SKM-1 treated with dmso at 0.1 percent for 144 hours (cell line): Measurements from ENCODE around the gene MAP3K5.
A peak's percentile ranks its signal among the peaks of the same experiment; 100 is the strongest.
"Not testable (repeated sequence)": the region's sequence is repeated elsewhere in the genome, so short reads cannot be mapped to it uniquely, and the experiment has no call there.

Experiments used
- DNase-seq: peaks from one replicate; lab custom pipeline; 2025; ENCODE audit not compliant: unreplicated experiment; lab: John Stamatoyannopoulos, UW

Gene MAP3K5

GRCh38 chr6:136586295-136586694, 206.0 kb downstream of the MAP3K5 start:
- no peak for DNase-seq

DNA sequence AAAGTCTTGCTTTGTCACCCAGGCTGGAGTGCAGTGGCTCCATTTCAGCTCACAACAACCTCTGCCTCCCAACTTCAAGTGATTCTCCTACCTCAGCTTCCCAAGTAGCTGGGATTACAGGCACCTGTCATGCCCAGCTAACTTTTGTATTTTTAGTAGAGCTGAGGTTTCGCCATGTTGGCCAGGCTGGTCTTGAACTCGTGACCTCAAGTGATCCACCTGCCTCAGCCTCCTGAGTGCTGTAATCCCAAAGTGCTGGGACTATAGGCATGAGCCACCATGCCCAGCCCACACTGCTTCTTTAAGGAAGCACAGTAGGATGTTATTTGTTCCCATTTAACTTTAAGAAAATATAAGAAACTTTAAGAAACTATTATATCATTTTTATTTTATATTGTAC, 206.8 kb downstream of the MAP3K5 start:
- DNase-seq = not testable (repeated sequence)

GRCh38 chr6:136584290-136584689, 208.0 kb downstream of the MAP3K5 start:
- DNase-seq = not testable (repeated sequence)

GRCh38 chr6:136582711-136583471, 209.4 kb downstream of the MAP3K5 start:
- peak; percentile 9 for DNase-seq

DNA sequence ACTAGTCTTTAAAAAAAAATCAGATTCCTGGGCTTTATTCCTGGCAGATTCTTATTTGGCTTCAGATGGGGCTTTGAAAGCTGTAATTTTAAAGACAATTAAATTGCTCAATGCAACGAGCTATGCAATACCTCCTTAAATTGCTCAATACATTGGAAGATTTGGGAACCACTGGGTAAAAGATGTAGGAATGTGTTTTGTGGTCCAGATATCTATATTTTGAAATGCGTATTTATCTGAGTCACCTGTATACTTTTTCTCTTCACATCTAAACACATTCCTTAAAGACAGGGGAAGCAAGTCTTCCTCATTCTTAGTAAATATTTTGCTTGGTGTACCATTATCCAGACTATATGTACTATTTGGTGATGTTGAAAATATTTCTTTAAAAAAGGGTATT, 212.5 kb downstream of the MAP3K5 start:
- DNase-seq = no peak

DNA sequence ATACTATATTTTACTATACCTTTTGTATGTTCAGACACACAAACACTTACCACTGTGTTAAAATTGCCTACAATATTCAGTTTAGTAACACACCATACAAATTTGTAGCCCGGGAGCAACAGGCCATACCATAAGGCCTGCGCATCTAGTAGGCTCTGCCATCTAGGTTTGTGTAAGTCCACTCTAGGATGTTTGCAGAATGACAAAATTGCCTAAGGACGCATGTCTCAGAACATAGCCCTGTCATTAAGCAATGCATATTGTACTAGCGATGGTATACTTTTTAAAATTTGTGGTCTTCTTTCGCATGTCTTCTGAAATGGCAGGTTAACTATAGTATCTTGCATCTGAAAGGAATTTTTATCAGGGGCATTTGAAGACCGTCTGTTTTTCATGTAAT, 215.5 kb downstream of the MAP3K5 start:
- DNase-seq = no peak

- DNase-seq = no peak
Measured at GRCh38 chr6:136571496-136571895, 220.8 kb downstream of the MAP3K5 start.

DNA sequence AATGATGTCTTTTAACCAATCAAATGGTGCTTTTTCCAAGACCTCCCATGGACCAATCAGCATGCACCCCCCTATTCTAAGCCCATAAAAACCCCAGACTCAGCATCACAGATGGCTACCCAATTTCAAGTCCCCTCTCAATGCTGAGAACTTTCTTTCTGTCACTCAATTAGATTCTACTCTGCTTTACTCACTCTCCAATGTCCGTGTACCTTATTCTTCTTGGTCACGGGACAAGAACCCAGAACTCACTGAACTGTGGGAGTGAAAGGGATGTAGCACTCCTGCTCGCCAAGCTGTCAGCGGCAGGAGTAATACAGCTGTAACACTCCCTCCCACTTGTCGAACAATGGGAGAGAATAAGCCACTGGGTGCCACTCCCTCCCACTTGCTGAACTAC, 221.2 kb downstream of the MAP3K5 start:
- no peak for DNase-seq

- no peak for DNase-seq
Measured at GRCh38 chr6:136568129-136568528, 224.1 kb downstream of the MAP3K5 start.

DNA sequence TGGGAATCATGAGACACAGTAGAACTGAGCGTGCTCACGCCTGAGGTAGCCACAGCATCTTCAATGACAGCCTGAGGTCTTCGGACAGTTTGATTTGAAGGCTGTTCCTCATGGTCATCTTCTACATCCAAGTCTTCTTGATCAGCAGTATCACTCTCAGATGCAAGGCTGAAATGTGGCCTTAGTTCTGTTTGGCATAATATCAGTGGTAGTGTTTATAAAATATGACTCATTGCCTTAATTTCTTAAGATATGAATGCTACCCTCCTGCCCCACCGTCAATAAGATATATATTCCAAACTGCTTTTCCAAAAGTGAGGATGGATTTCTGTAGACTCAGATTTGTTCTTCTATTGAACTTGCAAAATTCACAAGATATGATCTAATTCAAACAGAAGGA, 224.6 kb downstream of the MAP3K5 start:
- no peak for DNase-seq

DNA sequence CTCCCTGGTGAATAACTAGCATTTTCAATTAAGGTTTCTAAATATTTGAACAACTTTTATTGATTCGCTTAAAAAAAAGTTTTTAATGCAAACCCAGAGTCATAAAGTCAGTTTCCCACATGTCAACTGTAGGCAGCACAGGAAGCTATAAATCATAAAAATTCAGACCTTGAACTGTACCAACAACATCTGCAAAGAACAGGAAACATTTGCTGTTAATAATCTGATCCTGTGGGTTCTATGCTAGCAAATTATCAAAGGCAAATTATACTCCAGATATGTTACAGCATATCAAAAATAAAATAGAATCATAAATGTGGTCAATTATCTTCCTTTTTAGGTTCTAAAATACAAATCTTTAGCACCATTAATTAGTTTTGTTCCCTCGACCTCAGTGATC, 225.4 kb downstream of the MAP3K5 start:
- DNase-seq = no peak

- DNase-seq = no peak
Measured at GRCh38 chr6:136566007-136566487, 226.2 kb downstream of the MAP3K5 start.

DNA sequence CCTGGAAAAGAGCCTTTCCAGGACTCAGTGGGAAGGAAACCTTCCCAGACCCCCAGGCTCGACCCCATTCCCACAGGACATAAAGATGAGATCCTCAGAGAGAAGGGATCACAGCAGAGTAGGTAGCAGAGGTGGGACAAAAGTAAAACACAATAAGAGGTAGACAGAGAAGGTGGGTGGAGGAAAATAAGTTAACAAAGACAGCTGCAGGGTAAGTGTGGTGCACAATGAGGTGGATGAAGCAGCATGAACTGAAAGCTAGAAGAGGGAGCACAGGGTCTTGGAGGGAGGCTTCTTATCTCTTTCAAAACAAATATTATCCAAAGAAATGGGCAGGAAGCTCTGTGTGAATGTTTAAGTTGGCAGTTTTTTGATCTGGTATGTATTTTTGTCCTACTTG, 228.1 kb downstream of the MAP3K5 start:
- no peak for DNase-seq

DNA sequence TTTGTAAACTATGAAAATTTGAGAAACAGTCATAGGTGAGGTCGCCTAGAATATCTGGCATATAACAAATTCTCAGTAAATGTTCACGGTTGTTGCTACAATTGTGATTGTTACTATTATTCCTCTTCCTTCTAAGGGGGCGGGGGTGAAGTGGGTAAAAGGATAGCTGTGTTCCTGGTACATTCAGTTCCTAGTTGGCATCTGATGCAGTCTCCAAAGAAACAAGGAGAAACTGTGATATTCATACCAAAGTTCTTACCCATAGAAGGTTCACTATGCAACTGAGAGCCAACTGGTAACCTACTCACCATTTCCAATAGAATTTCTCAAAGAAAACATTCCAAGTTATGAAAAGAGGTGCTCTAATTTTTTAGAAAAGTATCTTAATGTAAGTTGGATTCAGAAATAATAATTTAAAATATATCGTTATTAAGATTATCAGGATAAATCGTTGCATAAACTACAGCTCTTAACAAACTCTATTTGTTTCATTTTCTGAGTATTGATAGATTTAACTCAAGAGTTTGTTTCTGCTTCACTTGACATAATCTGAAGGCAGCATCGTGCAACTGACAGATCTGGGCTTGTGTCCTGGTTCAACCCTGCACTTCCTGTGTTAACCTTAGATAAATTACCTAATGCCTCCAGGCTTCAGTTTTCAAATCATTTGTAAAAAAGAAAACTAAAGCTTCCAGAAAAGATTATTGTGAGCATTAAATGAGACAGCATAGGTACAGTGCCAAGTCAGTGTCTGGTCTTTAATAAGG, 228.7 kb downstream of the MAP3K5 start:
- no peak for DNase-seq

GRCh38 chr6:136562211-136562610, 230.1 kb downstream of the MAP3K5 start:
- no peak for DNase-seq

- no peak for DNase-seq
Measured at GRCh38 chr6:136553166-136553787, 239.0 kb downstream of the MAP3K5 start.

- DNase-seq = no peak
Measured at GRCh38 chr6:136552054-136552453, 240.2 kb downstream of the MAP3K5 start.

- DNase-seq = no peak
Measured at GRCh38 chr6:136551103-136551502, 241.2 kb downstream of the MAP3K5 start.

- DNase-seq = no peak
Measured at GRCh38 chr6:136550330-136551071, 241.8 kb downstream of the MAP3K5 start, which contains the start of gene MAP7. Gene MAP7, minus strand, starts transcription at chr6:136550422. Its CDS starts 14 bp downstream, at chr6:136550408.

GRCh38 chr6:136550045-136550329, 242.3 kb downstream of the MAP3K5 start:
- no peak for DNase-seq
